Renal pelvis (tissue), 4 donors: ENCODE measurements around the gene IL25. TPM values are rescaled to one million over a fixed set of nuclear protein-coding genes. Genes with fewer than 3 reads are reported as not detected.
"Not testable (repeated sequence)": the region's sequence is repeated elsewhere in the genome, so short reads cannot be mapped to it uniquely, and the experiment has no call there.

ENCODE experiments used
- DNase-seq: peaks from one replicate; pipeline ENCODE4 v3.0.0-alpha.2; 2013
- polyA plus RNA-seq, 3 donors: library from polyadenylated mRNA; unstranded; fragments of 120-200 nt; gene quantifications; one replicate each; pipeline ENCODE4 v1.2.1, GENCODE V29; 2013; ENCODE audit not compliant: insufficient read length in 3 of 3

IL25 gene
- polyA plus RNA-seq, 3 donors, result not detected

DNA sequence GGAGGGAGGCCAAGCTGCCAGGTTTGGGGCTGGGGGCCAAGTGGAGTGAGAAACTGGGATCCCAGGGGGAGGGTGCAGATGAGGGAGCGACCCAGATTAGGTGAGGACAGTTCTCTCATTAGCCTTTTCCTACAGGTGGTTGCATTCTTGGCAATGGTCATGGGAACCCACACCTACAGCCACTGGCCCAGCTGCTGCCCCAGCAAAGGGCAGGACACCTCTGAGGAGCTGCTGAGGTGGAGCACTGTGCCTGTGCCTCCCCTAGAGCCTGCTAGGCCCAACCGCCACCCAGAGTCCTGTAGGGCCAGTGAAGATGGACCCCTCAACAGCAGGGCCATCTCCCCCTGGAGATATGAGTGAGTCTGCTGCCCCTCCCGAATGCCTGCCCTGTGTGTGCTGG, 432 bp downstream of the IL25 start:
- DNase-seq, result no peak

DNA sequence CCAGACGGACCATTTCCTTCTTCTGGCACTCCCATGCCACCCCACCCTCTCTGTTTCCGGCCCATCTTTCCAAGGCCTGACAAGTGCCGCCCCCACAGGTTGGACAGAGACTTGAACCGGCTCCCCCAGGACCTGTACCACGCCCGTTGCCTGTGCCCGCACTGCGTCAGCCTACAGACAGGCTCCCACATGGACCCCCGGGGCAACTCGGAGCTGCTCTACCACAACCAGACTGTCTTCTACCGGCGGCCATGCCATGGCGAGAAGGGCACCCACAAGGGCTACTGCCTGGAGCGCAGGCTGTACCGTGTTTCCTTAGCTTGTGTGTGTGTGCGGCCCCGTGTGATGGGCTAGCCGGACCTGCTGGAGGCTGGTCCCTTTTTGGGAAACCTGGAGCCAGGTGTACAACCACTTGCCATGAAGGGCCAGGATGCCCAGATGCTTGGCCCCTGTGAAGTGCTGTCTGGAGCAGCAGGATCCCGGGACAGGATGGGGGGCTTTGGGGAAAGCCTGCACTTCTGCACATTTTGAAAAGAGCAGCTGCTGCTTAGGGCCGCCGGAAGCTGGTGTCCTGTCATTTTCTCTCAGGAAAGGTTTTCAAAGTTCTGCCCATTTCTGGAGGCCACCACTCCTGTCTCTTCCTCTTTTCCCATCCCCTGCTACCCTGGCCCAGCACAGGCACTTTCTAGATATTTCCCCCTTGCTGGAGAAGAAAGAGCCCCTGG, 3.1 kb downstream of the IL25 start:
- DNase-seq, result no peak

DNA sequence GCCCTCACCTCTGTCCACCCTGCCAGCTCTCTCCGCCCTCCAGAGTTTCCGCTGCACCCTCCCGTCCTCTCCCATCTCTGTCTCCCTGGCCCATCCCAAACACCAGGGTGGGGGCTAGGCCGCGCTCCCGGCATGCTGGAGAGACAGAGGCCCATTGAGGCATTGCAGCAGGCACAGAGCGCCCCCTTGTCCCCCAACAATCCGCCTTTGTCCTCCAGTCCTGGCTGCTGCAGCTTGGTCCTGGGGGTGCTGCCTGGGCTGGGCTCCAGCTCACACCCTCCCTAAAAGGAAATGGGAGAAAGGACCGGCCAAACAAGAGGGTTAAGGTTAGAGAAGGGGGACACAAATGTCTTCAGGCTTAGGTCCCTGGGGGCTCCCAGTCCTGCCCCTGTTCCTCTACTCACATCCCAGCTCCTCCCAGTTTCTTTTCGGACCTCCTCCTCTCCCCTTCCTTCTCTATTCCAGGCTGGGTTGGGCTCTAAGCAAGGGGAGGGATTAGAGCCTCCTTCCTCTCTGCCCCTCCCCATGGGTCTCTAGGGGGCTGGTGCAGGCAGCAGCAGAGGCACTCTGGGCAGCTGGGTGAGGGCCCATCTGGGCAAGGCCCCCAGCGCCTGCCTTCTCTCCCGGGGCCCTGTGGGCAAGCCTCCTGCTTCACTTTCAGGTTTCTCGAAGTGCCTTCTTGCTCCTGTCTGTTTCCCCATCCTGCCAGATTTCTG, 4.0 kb downstream of the IL25 start, which contains the start of gene CMTM5:
Gene CMTM5 (plus strand): TSS at position 565 of the 716 bp plus-strand sequence. CDS start 206 bp downstream, outside the sequence.
- DNase-seq, result peak; percentile 22

DNA sequence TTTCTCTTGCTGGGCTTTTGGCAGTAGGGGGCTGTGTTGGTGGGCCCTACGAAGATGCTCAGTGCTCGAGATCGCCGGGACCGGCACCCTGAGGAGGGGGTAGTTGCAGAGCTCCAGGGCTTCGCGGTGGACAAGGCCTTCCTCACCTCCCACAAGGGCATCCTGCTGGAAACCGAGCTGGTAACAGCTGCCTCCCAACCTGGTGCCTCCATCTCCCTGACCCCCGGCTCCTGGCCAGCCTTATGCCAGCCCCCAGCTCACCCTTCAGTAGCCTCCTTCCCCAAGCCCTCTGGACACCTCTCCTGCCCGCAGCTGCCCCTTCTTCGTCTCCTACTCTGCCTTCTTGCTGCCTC, 4.6 kb downstream of the IL25 start:
- no peak for DNase-seq

DNA sequence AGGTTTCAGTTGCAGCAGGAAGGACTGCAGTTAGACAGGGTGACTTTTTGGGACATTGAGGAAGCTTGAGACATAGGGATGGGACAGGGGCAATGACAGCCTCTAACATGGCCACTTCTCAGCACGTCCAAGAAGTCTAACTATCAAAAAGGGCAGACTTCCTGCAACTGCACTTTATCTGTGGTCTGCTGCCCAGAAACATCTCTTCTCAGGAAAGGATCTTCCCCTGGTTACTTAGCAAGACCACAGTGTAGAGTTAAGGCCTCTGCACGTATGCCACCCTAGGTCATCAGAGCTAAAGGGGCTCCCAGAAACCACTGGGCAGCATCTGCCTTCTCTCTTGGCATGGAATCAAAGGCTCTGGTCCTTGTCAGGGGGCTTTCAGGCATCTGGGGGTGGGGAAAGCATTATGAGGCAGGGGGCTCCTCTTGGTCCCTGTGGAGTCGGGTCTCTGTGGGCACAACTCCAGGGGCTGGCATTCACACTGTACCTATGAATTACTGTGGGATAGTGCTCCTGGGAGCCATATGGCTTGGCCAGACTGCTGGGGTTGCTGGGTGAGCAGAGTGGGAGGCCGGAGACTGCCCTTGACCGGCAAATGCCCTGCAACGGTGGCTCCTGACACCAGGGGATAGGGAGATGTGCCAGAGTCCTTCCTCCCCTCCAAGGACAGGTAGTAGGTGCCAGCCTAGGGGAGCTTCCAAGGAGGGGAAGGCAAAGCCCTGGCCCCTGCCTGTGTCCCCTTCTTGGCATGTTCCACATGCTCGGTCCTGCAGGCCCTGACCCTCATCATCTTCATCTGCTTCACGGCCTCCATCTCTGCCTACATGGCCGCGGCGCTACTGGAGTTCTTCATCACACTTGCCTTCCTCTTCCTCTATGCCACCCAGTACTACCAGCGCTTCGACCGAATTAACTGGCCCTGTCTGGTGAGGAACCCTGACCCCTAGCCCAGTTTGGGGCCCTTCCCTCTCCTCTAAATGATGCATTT, 5.3 kb downstream of the IL25 start:
- DNase-seq, result no peak

DNA sequence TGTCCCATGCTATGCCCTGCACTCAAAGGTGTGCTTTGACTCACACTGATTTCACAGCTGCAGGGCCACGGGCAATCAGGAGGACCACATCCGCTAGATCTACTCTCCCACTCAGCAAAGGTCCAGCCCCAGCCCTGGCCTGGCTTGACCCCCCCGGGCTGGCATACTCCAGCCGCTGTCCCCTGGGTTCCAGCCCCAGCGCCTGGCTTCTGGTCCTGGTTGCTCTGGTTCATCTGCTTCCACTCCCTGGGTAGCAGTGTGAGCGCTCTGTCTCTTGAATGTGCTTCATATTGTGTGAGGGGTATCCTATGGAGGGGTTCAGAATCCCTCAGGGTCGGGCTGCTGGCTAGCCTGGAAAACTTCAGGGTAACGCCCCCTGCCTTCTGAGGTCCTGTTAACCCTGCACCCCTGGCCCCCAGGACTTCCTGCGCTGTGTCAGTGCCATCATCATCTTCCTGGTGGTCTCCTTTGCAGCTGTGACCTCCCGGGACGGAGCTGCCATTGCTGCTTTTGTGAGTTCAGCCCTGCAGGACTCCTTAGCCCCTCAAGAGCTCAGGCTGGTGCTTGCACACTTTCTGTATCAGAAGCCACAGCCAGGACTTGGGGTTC, 6.1 kb downstream of the IL25 start:
- no peak for DNase-seq

DNA sequence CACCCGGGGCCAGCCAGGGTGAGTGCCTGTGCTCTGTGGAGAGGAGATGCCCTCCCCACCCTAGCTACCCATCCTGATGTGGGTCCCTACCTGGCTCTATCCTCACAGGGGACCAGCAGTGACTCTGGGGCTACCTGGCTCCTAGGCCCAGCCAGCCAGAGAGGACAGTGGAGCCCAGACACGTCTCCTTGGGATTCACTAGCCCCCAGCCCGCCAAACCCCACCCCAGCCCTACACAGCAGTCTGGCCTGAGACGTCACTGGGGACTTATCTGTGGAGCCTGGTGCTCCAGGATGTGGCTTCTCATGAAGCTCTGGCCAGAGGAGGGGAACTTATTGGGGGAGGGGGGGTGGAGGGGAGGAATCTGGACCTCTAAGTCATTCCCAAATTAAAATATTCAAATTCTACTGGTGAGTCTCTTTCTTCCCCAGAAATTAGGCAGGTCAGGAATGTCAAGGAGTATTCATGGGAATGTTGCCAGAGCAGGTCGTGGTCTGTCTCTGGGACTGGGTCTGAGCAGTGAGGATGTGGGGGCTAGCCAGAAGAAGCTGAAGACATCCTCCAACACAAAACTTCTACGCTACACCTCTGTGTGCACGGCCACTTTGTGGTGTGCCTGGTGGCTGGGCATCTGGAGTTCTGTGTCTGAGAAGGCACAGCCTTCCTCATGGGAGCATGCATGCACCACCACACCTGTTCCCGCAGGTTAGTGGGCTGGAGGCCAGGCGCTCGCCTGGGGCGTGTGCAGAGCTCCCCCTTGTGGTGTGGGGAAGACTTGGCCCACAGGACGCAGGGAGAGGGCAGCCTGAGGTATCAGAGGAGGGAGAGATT, 7.0 kb downstream of the IL25 start:
- no peak for DNase-seq

DNA sequence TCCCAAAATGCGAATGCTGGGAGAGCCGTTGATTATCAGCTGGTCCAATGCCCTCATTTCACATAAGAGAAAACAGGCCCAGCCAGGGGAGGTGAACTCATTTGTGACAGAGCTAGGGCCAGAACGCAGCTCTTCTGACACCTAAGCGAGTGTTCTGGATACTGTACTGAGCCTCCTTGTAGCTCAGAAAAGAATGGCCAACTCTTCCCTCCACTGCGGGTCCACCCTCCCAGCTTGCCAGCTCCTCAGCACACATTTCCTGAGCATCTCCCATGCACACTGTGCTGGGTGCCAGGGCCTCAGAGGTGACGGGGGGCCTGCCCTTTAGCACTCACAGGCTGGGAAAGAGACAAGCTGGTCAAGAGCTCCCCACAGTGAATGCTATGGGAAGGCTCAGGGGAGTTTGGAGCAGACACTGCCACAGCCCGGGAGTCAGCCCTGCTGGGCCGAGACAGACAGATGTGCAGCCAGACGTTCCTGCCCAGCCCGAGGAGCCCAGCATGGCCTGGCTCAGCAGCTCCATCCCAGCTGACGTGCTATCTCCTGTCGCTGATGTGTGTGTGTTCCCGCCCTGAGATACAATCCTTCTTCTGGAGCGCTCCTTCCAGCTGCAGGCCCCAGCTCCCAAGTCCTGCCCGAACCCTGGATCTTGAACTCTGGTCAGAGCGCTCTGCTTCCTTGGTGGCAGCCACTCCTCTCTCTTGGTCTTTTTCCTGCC, 7.7 kb downstream of the IL25 start:
- DNase-seq, result no peak

DNA sequence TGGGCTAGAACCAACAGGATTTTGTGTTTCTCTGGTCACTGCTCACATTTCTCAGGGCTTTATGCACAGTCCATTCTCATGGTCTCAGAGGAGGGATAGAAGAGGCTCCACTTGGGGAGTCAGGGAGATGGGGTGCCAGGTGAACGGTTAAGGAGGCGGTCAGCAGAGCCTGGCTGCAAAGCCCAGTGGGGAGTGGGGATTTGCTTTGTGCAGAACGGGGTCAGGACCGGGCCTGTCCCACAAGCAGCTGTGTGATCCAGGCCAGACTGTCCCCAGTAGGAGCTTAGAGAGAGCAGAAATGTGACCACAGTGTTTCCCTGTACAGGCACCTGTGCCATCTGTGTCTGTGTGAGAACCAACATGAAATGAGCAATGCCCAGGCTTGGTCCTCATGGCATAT, 8.4 kb downstream of the IL25 start:
- no peak for DNase-seq

DNA sequence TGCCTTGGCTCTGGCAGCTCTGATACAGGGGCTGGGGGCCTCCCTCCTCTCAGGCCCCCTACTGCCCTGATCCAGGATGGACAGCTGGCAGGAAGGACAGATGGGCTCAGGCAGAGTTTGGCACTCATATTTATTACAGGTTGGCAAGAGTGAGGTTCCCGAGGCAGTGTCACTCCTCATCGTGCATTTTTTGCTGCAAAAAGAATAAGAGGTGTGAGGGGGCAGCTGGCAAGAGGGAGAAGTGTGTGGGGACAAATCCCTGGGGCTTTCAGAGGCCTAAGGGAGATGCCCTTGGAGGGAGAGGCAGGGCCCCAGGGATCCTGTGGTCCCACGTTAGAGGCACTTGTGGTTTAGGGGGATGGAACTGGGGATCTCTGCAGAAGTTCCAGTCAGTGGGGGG, 9.3 kb downstream of the IL25 start:
- no peak for DNase-seq

DNA sequence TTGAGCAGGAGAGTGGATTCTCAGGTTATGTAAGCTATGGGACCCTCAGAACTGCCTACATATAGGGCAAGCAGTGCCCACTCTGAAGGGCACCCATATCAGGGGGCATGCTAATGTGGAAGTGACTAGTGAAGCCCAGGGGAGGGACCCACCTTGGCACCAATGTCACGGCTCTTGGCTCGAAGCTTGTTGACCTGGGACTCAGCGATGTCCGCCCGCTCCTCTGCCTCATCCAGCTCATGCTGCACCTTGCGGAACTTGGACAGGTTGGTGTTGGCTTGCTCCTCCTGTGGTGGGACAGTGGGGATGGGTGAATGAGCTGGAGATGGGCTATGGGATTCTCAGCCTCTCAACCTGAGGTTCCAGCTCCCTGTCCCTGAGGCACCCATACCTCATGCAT, 9.7 kb downstream of the IL25 start:
- DNase-seq, result no peak

DNA sequence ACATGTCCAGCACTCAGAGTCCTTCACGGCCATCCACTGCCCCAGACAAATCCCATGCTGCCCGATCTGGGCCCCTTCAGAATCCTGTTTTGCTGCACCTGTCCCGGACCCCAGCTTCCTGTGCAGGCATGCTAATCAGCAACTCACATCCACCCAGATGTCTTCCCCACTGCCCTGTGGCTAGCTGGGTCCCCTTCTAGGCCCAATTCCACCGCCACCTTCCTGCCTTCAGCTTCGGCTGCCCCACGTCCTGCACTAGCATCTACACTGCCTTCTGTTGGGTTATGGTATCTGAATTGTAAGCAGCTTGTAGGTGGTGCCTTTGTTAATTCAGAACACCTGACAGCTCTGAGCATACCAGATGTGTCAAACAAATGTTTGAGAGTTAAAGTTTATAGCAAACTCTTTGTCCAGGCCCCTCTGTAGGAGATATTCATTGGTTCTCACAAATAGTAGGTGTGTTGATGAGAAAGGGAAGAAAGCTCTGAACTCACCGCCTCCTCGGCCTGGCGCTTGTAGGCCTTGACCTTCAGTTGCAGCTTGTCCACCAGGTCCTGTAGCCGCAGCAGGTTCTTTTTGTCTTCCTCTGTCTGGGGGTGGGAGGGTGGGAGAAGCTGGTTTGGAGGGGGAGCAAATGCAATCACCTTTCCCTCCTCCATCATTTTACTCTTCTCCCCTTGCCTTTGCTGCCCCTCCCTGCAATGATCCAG, 10.3 kb downstream of the IL25 start:
- no peak for DNase-seq

DNA sequence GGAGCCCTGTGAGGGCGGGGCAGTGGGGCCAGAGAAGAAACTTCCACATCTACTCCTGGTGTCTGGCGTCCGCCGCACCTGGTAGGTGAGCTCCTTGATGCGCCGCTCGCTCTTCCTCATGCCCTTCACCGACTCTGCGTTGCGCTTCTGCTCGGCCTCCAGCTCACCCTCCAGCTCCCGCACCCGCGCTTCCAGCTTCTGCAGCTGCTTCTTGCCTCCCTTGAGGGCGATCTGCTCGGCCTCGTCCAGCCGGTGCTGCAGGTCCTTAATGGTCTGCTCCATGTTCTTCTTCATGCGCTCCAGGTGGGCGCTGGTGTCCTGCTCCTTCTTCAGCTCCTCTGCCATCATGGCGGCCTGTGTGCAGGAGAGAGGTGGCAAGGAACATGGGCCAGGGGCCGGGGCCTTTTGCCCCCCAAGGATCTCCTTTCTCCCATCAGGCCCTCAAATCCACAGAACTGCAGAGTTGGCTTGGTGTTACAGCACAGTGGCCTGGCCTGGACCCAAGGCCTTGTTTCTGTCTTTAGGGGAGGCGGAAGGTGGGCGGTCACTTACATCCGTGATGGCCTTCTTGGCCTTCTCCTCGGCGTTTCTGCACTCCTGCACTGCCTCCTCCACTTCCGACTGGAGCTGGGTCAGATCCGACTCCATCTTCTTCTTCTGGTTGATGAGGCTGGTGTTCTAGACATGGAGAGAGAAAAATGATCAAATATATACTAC, 11.9 kb downstream of the IL25 start:
- DNase-seq, result no peak

DNA sequence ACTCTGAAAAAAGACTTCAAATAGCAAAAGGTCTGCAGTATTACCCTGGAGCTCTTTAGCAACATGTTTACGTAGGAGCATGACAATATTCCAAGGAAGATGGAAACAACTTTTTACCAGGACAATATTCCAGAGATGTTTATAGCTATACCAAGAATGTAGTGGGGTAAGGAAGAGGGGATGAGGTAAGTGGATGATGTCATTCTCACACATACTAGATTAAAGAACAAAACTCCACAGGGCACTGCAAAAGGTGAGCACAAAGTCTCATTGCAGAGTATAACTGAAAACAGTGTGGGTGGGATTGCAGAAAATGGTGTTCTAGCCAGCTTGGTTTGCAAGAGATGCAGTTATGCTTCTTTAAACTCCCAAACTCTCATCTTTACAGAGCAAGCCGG, 12.6 kb downstream of the IL25 start:
- DNase-seq, result no peak

DNA sequence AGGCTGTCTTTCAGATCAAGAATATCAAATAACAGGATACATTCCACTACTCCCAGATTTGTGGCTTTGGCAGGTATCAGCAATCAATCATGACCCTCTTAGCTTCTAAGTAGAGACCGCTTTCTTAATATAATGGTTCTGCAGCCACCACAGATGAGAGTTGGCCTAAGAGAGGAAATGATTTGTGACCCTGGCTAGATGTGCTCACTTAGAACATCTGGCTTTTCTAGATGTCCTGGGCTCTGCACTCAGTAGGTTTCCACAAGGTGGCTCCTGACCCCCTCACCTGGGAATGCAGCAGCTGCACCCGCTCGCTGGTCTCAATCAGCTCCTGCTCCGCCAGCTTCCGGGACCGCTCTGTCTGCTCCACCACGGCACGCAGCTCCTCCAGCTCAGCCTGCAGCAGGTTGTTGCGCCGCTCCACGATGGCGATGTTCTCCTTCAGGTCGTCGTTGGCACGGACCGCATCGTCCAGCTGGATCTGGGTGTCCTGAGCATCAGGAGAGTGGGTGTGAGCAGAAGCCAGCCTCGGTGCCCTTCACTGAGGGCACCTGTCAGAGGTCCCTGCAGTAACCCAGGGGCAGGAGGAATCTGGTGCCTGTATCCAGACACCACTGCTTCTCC, 13.1 kb downstream of the IL25 start:
- peak; percentile 52 for DNase-seq

DNA sequence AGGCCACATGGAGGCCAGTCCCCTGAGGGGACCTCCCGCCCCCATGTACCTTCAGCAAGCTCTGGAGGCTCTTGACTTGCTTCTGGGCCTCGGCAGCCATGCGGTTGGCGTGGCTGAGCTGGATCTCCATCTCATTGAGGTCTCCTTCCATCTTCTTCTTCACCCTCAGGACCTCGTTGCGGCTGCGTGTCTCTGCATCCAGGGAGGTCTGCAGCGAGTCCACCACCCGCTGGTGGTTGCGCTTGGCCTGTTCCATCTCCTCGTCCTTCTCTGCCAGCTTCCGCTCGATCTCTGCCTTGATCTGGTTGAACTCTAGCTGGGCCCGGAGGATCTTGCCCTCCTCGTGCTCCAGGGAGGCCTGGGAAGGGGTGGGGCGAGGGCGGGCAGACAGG, 13.7 kb downstream of the IL25 start:
- not testable (repeated sequence) for DNase-seq

DNA sequence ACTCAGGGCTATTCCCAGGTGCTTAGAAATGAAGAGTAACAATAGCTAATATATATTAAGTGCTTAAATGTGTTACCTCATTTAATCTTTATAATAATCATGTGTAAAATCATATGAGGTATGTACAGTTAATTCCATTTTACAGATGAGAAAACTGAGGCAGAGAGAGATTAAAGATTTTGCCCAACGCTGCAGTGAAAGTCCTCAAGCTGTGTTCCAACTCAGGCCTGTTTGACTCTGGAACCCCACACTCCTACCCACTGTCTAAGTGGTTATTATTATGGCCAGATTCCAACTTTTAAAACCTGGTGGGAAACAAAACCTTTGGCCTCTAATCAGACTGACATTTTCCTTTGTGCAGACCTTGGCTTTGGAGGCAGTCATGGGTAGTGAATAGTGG, 14.4 kb downstream of the IL25 start:
- DNase-seq, result no peak
